IMR-90 (cell line): Measurements from ENCODE around the gene SLC6A6. TPM values are rescaled to one million over a fixed set of nuclear protein-coding genes. Genes with fewer than 3 reads are reported as not detected.

Experiments
- BHLHE40 ChIP-seq: fragments of 150-350 bp; IDR thresholded peaks from 2 replicates; pipeline ENCODE4 v1.6.1; 2016; ENCODE audit warnings: mild to moderate bottlenecking, low read depth, low read length
- MAFK ChIP-seq: IDR thresholded peaks from 2 replicates; pipeline ENCODE4 v1.6.1; 2012; ENCODE audit warnings: low read depth, low read length, improper control_type of control experiment
- MAZ ChIP-seq: IDR thresholded peaks from 2 replicates; pipeline ENCODE4 v1.6.1; 2012; ENCODE audit warnings: low read depth, mild to moderate bottlenecking, low read length, improper control_type of control experiment, moderate library complexity, borderline replicate concordance
- NFE2L2 ChIP-seq: fragments of 150-350 bp; IDR thresholded peaks from 2 replicates; pipeline ENCODE4 v1.6.1; 2016; ENCODE audit warnings: low read depth, mild to moderate bottlenecking, low read length
- polyA plus RNA-seq, 3 experiments: library from polyadenylated mRNA; depleted of rRNA; stranded (reverse); fragments of >200 nt; gene quantifications; 2 replicates each; pipeline ENCODE4 v1.2.3, GENCODE V29; 2012; ENCODE audit warnings: low replicate concordance in 1 of 3
- total RNA-seq: library from RNA; depleted of rRNA; stranded (reverse); fragments of >200 nt; gene quantifications from 2 replicates; pipeline ENCODE4 v1.2.3, GENCODE V29; 2012

Gene SLC6A6
- total and polyA plus RNA-seq, 2 of the 4 experiments (the other 2 are of a cell fraction): 29.9 to 39.4 TPM

DNA sequence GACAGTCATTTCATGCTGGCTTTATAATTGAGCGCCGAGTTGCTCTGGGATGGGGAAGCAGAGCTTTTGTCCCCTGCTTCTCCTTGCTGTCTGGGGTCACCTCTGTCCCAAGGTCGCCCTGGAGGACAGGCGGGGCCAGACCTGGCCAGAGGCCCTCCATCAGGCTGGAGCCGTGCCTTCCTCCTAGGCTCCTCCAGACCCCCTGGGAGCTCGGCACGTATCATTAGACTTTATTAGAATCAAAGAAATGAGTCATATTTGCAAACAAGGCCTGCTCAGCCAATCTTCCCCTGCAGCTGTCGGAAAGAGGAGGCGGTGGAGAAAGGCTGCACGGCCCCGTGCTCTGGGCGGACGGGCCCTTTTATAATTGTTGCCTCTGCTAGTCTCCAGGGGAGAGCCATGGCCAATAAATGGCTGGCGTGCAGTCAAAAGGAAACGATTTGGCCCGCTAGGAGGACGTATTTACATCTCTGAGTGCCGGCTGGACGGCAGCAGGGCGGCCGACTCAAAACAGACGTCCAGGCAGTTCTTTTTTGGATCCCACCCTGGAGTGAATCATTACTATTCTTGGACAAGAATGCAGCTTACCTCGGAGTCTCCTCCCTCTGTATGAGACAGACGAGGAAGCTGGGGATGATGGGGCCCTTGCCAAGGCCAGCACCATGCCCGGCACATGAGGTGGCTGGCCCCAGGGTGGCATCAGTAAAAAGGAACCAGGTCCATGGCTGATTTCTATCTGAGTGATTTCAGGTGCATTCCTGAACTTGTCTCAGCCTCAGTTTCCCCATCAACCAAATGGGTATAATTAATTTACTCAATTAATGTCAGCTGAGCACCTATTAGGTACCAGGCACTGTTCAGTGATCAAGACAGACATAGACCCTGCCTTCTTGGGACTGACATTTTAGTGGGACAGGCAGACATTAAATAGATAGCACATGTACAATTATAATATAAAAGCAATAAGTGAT is 50.6 kb downstream of the SLC6A6 start (continued):
- 0 out of 2 replicates have a peak, but pooled peaks have one; percentile 39 for TF ChIP-seq MAZ
- TF ChIP-seq BHLHE40: peak; percentile 75
- TF ChIP-seq MAFK: 0 out of 2 replicates have a peak, but pooled peaks have one; percentile 9
- no peak for TF ChIP-seq NFE2L2
